Type B pancreatic cell (in vitro differentiated cells): ENCODE measurements around the gene PHACTR1. TPM values are rescaled to one million over a fixed set of nuclear protein-coding genes. Genes with fewer than 3 reads are reported as not detected.

Source experiments
- DNase-seq: peaks from one replicate; pipeline ENCODE4 v3.0.0; 2021; ENCODE audit warnings: mixed read lengths; ENCODE audit not compliant: unreplicated experiment; ENCODE audit errors: extremely low spot score
- H3K27ac Mint-ChIP-seq: 2 replicates; pipeline ENCODE4 v1.8.0; 2021; ENCODE audit warnings: mild to moderate bottlenecking, mixed read lengths
- H3K27me3 Mint-ChIP-seq: 2 replicates; pipeline ENCODE4 v1.8.0; 2021; ENCODE audit warnings: mixed read lengths
- H3K36me3 Mint-ChIP-seq: 2 replicates; pipeline ENCODE4 v1.8.0; 2021; ENCODE audit warnings: mixed read lengths
- H3K4me1 Mint-ChIP-seq: one replicate; pipeline ENCODE4 v1.8.0; 2021; ENCODE audit warnings: mixed read lengths; ENCODE audit not compliant: unreplicated experiment
- H3K4me3 Mint-ChIP-seq: 2 replicates; pipeline ENCODE4 v1.8.0; 2021; ENCODE audit warnings: mild to moderate bottlenecking, mixed read lengths
- H3K9me3 Mint-ChIP-seq: 2 replicates; pipeline ENCODE4 v1.8.0; 2021; ENCODE audit warnings: mixed read lengths
- CTCF ChIP-seq: fragments of 200-600 bp; sonication (generic); conservative IDR thresholded peaks from 2 replicates; pipeline ENCODE4 v1.5.0; 2021; ENCODE audit warnings: antibody characterized with exemption, mild to moderate bottlenecking
- long read RNA-seq: library from polyadenylated mRNA; unstranded; transcript quantifications from one replicate; pipeline ENCODE4 v2.0.0, GENCODE V29; 2020
- total RNA-seq: library from RNA; stranded (reverse); gene quantifications from 2 replicates; pipeline ENCODE4 v1.2.1, GENCODE V29; 2021; ENCODE audit warnings: low replicate concordance

Gene PHACTR1
- total RNA-seq: 6.6 and 12.3 TPM in 2 replicates
- long read RNA-seq, partial matches to known transcripts: 0 of 4 reads
- long read RNA-seq, other reads (novel, unspliced or antisense): 4 of 4 reads

DNA sequence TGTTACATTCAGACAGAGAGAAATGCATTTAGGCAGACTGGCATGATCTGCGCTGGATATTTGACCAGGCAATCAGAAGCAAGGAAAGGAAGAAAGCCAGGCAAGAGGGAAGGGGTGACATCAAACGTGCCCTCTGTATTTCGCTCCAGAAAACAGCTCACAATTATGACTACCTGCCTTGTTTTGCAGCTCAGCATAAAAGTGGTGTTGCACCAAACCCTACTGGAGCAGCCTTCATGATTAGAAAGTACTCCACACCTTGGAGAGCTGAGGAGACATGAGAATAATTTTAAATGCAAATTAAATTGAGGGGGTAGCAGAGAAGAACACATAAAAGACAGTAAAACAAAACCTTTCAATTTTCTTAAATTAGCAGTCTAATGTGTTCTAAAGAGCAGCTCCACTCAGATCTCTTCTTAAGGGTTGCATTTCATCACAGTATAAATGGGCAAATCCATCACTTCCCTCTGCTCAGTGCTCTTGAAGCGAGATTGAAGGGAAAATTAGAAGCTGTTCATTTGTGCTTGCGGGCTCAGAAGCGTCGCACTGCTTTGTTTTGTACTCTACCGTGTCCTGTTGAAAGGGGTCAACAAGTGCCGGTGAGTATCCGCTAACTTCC is at the start of gene PHACTR1:
TSS of gene PHACTR1 (plus strand) at position 470 of the 619 bp plus-strand sequence.
- no peaks in the 10 kb centered on the region for H3K36me3 Mint-ChIP-seq
- no peaks in the 10 kb centered on the region for H3K9me3 Mint-ChIP-seq
- H3K27ac Mint-ChIP-seq: no peak within 1 kb of the TSS
- H3K4me3 Mint-ChIP-seq: peak within 1 kb of the TSS; percentile 74
- no peak for DNase-seq
- H3K27me3 Mint-ChIP-seq: peaks cover 53% of the 10 kb centered on the region
- peaks cover 33% of the 10 kb centered on the region for H3K4me1 Mint-ChIP-seq
- TF ChIP-seq CTCF: no peak

- Mint-ChIP-seq H3K4me3 (no peak overlapping the region), H3K4me1 (peaks cover 8% of the 10 kb centered on the region), H3K36me3 (no peaks in the 10 kb centered on the region), H3K27me3 (peaks cover 10% of the 10 kb centered on the region), H3K9me3 (no peaks in the 10 kb centered on the region), H3K27ac (no peak overlapping the region)
- no peak for TF ChIP-seq CTCF
- DNase-seq: no peak
Observed at GRCh38 chr6:12666886-12667285, 49.7 kb upstream of the PHACTR1 start.

GRCh38 chr6:12675931-12676330 is 40.6 kb upstream of the PHACTR1 start:
- Mint-ChIP-seq H3K27me3 (peaks cover 10% of the 10 kb centered on the region), H3K9me3 (no peaks in the 10 kb centered on the region), H3K36me3 (no peaks in the 10 kb centered on the region), H3K27ac (no peak overlapping the region), H3K4me3 (no peak overlapping the region), H3K4me1 (no peaks in the 10 kb centered on the region)
- no peak for TF ChIP-seq CTCF
- no peak for DNase-seq

- no peak overlapping the region for H3K4me3 Mint-ChIP-seq
- no peak overlapping the region for H3K27ac Mint-ChIP-seq
- no peak for TF ChIP-seq CTCF
- no peaks in the 10 kb centered on the region for H3K36me3 Mint-ChIP-seq
- H3K27me3 Mint-ChIP-seq: peaks cover 5% of the 10 kb centered on the region
- no peak for DNase-seq
- H3K4me1 Mint-ChIP-seq: no peaks in the 10 kb centered on the region
- H3K9me3 Mint-ChIP-seq: no peaks in the 10 kb centered on the region
Observed at GRCh38 chr6:12679341-12679740, 37.2 kb upstream of the PHACTR1 start.

GRCh38 chr6:12693122-12693521 is 23.4 kb upstream of the PHACTR1 start:
- TF ChIP-seq CTCF: no peak
- Mint-ChIP-seq H3K36me3 (no peaks in the 10 kb centered on the region), H3K4me3 (no peak overlapping the region), H3K27me3 (peaks cover 31% of the 10 kb centered on the region), H3K4me1 (no peaks in the 10 kb centered on the region), H3K27ac (no peak overlapping the region), H3K9me3 (no peaks in the 10 kb centered on the region)
- no peak for DNase-seq
